Stimulated activated naive CD8-positive, alpha-beta T cell treated with anti-CD3 and anti-CD28 coated beads, Interleukin-15, Interleukin-2, amounts not matched to agents 100 ng/mL and 50 ng/mL, for 24 hours (primary cell): ENCODE results near the gene CAMKMT.
"Not testable (repeated sequence)": the region's sequence is repeated elsewhere in the genome, so short reads cannot be mapped to it uniquely, and the experiment has no call there.

Experiments
- H3K27ac Mint-ChIP-seq: one replicate; pipeline ENCODE4 v1.8.0; 2021; ENCODE audit warnings: mild to moderate bottlenecking, mixed read lengths
- H3K27me3 Mint-ChIP-seq: one replicate; pipeline ENCODE4 v1.8.0; 2021; ENCODE audit warnings: mixed read lengths
- H3K36me3 Mint-ChIP-seq: one replicate; pipeline ENCODE4 v1.8.0; 2021; ENCODE audit warnings: low read depth, mixed read lengths
- H3K4me1 Mint-ChIP-seq: one replicate; pipeline ENCODE4 v1.8.0; 2021; ENCODE audit warnings: low read depth, mixed read lengths
- H3K4me3 Mint-ChIP-seq: one replicate; pipeline ENCODE4 v1.8.0; 2021; ENCODE audit warnings: mild to moderate bottlenecking, mixed read lengths
- H3K9me3 Mint-ChIP-seq: one replicate; pipeline ENCODE4 v1.8.0; 2021; ENCODE audit warnings: mixed read lengths

Gene CAMKMT

DNA sequence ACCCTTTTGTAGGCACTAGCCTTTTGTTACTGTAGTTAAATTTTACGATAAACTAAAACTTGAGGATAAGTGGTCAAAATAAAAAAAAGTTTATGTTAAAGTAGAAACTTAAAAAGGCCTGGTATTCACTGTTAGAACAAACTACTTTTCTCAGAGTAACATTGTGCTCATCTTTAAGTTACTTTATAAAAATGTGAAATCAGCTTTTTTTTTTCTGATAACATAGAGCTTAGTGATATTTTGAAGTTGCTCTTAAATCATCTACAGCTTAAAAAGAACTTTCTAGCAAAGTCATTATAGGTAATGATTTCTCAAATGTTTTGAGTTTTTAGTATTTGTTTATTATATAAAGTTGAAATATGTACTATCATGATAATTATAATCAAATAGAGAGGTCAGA is 125.3 kb downstream of the CAMKMT start:
- no peaks in the 10 kb centered on the region for H3K27me3 Mint-ChIP-seq
- H3K9me3 Mint-ChIP-seq = no peaks in the 10 kb centered on the region
- H3K36me3 Mint-ChIP-seq = peaks cover 4% of the 10 kb centered on the region
- no peak overlapping the region for H3K27ac Mint-ChIP-seq
- no peaks in the 10 kb centered on the region for H3K4me1 Mint-ChIP-seq
- H3K4me3 Mint-ChIP-seq = no peak overlapping the region

DNA sequence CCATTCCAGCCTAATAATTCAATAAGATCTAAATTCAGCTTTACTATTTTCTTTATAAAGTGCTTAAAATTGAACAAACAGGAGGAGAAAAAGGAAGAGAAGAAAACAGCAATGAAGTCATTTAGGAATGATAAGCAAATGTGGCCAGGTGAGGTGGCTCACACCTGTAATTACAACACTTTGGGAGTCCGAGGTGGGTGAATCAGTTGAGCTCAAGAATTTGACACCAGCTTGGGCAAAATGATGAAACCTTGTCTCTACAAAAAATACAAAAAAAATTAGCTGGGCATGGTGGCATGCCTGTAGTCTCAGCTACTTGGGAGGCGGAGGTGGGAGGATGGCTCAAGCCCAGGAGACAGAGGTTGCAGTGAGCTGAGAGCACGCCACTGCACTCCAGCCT is 129.0 kb downstream of the CAMKMT start:
- Mint-ChIP-seq H3K4me1 (no peaks in the 10 kb centered on the region), H3K27me3 (no peaks in the 10 kb centered on the region), H3K9me3 (no peaks in the 10 kb centered on the region), H3K27ac (no peak overlapping the region), H3K36me3 (peaks cover 4% of the 10 kb centered on the region), H3K4me3 (no peak overlapping the region)

DNA sequence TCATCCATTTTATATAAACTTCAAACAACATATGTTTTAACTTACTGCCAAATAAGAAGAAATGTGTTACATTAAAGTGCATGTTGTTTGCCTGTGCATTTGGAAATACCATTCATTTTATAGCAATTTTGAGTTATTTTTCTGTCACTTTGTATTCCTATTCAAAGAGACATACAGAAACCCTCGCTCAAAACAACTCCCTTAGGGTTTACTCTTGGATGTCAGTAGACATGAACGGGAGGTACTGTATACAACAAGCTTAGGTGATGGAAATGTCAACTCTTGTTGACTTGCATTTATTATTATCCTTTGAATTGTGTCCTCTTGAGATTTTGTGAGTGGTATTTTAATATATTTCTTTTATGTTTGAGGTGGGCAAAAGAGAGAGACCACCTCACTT is 132.3 kb downstream of the CAMKMT start:
- Mint-ChIP-seq H3K4me3 (no peak overlapping the region), H3K4me1 (no peaks in the 10 kb centered on the region), H3K36me3 (peaks cover 4% of the 10 kb centered on the region), H3K9me3 (no peaks in the 10 kb centered on the region), H3K27me3 (no peaks in the 10 kb centered on the region), H3K27ac (no peak overlapping the region)

DNA sequence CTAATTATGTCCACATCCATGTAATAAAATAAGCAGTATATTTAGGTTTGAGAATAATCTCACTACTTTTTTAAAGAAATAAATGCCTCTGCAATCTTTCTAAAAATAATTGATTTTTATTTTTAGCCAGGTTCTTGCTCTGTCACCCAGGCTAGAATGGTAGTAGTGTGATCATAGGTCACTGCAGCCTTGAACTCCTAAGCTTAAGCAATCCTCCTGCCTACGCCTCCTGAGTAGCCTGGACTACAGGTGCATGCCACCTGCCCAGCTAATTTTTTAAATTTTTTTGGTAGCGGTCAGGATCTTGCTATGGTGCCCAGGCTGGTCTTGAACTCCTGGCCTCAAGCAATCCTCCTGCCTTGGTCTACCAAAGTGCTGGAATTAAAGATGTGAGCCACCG is 133.3 kb downstream of the CAMKMT start:
- Mint-ChIP-seq H3K27me3 (no peaks in the 10 kb centered on the region), H3K9me3 (no peaks in the 10 kb centered on the region), H3K27ac (no peak overlapping the region), H3K4me1 (no peaks in the 10 kb centered on the region), H3K4me3 (no peak overlapping the region), H3K36me3 (peaks cover 4% of the 10 kb centered on the region)

DNA sequence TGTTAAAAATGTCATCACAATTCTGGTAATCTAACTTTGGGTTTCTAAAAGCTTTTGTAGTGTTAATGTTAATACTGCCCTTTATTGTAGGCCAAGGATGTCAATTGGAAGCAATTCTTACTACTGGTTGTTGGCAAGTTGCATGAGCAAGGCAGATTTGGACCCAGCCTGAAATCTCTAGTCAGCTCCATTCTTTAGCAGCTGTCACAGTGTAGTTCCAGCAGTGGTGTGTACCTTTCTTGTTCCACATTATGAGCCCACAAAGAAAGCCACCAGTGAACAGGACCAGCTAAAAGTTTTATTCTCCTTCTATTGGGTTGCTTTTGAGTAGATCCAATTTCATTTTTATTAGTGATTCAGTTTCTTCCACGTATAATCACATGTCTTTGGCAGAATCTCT is 133.8 kb downstream of the CAMKMT start:
- no peak overlapping the region for H3K27ac Mint-ChIP-seq

DNA sequence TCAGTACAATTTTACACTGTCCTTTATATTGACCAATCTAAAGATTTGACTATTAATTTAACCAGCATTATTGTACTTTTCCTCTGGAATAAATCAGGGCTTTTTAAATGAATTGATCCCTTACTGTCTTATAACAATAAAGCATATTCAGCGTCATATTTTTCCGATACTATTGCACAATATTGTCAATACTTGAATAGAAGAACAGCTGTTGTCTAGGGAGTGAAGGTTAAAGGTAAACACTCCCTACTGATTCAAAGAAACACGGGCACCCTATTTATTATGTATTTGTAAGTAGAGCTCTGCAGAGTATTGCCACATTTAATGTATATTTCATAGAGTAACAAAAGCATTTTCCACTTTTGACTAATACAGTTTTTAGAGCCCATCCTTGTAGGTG is 134.4 kb downstream of the CAMKMT start:
- Mint-ChIP-seq H3K27me3 (no peaks in the 10 kb centered on the region), H3K27ac (no peak overlapping the region), H3K4me3 (no peak overlapping the region), H3K9me3 (no peaks in the 10 kb centered on the region), H3K36me3 (no peaks in the 10 kb centered on the region), H3K4me1 (no peaks in the 10 kb centered on the region)

More for the DNA sequence above, 133.8 kb downstream of the CAMKMT start:
- Mint-ChIP-seq H3K36me3 (peaks cover 2% of the 10 kb centered on the region), H3K4me1 (no peaks in the 10 kb centered on the region), H3K27me3 (no peaks in the 10 kb centered on the region), H3K4me3 (no peak overlapping the region), H3K9me3 (no peaks in the 10 kb centered on the region)

DNA sequence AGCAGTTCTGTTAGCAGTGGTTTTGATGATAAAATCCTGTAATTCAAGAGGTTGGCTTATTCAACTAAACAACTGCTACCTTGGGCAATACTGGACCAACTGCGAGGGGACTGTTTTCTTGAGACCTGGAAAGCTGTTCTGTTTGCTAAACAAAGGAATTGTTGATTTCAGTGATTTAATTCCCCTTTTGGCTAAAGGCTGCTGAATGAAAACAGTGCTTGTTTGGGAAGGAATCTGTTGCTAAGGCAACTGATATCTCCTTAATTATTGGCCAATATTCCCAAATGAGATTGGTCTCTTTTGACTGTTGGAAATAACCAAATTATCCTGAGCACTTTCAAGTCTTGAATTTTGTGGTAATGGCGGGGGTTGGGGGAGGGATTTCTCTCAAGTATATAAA is 136.8 kb downstream of the CAMKMT start:
- no peak overlapping the region for H3K4me3 Mint-ChIP-seq
- no peaks in the 10 kb centered on the region for H3K27me3 Mint-ChIP-seq
- H3K27ac Mint-ChIP-seq = no peak overlapping the region
- no peaks in the 10 kb centered on the region for H3K9me3 Mint-ChIP-seq
- no peaks in the 10 kb centered on the region for H3K4me1 Mint-ChIP-seq
- H3K36me3 Mint-ChIP-seq = peaks cover 4% of the 10 kb centered on the region

DNA sequence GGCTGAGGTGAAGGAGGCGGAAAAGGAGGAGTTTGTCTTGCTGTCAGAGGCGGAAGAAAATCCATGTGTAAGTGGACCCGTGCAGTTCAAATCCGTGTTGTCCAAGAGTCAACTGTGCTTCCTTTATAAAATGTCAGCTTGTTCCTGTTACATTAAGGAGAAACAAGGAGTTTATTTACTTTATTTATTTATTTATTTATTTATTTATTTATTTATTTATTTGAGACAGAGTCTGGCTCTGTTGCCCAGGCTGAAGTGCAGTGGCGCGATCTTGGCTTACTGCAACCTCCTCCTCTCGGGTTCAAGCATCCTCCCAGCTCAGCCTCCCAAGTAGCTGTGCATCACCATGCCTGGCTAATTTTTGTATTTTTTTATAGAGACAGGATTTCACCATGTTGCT is 143.9 kb downstream of the CAMKMT start:
- H3K27ac Mint-ChIP-seq, H3K9me3 Mint-ChIP-seq, H3K4me3 Mint-ChIP-seq, H3K4me1 Mint-ChIP-seq, H3K27me3 Mint-ChIP-seq: not testable (repeated sequence)
- H3K36me3 Mint-ChIP-seq = peaks cover 13% of the 10 kb centered on the region

DNA sequence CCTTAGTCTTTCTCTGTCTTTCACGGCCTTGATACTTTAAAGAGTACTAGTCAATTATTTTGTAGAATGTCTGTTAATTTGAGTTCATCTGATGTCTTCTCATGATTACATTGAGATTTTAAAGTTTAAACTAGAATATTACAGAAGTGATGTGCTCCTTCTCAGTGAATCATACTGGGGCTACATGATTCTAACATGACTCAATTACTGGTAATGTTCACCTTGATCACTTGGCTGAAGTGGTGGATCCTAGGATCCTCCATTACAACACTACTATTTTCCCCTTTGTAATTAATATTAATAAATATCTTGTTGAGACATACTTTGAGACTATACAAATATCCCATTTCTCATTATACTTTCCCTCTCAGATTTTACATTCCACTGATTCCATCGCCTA is 148.5 kb downstream of the CAMKMT start:
- H3K4me1 Mint-ChIP-seq = no peaks in the 10 kb centered on the region

DNA sequence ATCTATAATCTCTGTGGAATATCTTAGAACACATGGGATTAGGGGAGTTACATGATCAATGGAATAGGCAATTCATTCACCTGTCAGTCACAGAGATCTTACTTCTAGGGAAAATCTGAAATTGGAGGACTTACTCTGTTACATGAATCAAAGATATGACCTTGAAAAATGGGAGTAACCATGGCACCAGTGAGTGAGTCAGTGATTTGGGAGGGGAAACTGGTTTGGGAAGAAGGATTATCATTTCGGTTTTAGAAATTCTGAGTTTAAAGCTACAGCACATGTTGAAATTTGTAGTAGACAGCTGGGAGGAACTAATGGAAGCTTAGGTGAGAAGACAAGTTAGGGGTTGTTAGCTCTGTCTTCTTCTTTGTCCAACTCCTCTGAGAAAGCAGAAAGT is 153.7 kb downstream of the CAMKMT start:
- Mint-ChIP-seq H3K4me3 (no peak overlapping the region), H3K27ac (no peak overlapping the region), H3K9me3 (peaks cover 10% of the 10 kb centered on the region), H3K36me3 (peaks cover 16% of the 10 kb centered on the region), H3K4me1 (no peaks in the 10 kb centered on the region), H3K27me3 (no peaks in the 10 kb centered on the region)

More for the DNA sequence above, 148.5 kb downstream of the CAMKMT start:
- no peaks in the 10 kb centered on the region for H3K27me3 Mint-ChIP-seq
- H3K36me3 Mint-ChIP-seq = peaks cover 10% of the 10 kb centered on the region
- H3K9me3 Mint-ChIP-seq = no peaks in the 10 kb centered on the region
- H3K4me3 Mint-ChIP-seq = no peak overlapping the region
- H3K27ac Mint-ChIP-seq = no peak overlapping the region

DNA sequence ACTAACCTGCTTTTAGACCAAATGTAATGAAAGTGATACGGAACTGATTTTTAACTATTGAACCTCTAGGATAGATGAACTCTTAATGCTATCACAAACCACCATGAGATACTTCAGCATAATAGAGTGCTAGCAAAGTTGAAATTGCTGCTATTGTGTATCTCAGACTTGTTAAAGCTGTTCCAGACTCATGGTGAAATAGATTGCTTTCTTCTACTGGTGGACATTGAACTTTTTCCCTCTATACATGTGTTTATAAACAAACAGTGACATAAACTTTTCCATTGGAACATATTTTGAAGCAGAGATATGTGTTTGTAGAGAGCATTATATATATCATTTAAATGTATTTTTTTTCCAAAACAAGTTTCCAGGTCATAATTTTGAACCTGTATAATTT is 157.3 kb downstream of the CAMKMT start:
- Mint-ChIP-seq H3K4me3 (no peak overlapping the region), H3K27ac (no peak overlapping the region), H3K27me3 (no peaks in the 10 kb centered on the region), H3K9me3 (peaks cover 15% of the 10 kb centered on the region), H3K4me1 (no peaks in the 10 kb centered on the region), H3K36me3 (peaks cover 35% of the 10 kb centered on the region)

DNA sequence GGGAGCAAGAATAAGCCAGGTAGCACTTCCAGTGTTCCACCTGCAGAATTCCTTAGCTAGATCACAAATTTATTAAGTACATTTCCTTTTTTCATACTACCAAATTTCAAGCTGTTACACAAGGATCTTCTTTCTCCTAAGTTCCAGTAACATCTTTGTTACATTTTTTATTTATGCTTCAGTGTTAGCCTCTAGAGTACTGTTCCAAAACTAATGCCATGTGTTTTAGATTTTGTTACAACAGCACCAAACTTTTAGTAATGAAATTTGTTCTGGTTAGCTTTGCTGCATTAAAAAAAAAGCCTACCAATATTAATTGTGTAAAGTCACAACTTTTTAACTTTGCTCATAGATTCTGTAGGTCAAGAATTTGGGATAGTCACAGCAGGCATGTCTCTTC is 161.1 kb downstream of the CAMKMT start:
- peaks cover 20% of the 10 kb centered on the region for H3K9me3 Mint-ChIP-seq
- no peaks in the 10 kb centered on the region for H3K27me3 Mint-ChIP-seq
- no peak overlapping the region for H3K4me3 Mint-ChIP-seq
- H3K36me3 Mint-ChIP-seq = peaks cover 35% of the 10 kb centered on the region
- no peaks in the 10 kb centered on the region for H3K4me1 Mint-ChIP-seq
- no peak overlapping the region for H3K27ac Mint-ChIP-seq

DNA sequence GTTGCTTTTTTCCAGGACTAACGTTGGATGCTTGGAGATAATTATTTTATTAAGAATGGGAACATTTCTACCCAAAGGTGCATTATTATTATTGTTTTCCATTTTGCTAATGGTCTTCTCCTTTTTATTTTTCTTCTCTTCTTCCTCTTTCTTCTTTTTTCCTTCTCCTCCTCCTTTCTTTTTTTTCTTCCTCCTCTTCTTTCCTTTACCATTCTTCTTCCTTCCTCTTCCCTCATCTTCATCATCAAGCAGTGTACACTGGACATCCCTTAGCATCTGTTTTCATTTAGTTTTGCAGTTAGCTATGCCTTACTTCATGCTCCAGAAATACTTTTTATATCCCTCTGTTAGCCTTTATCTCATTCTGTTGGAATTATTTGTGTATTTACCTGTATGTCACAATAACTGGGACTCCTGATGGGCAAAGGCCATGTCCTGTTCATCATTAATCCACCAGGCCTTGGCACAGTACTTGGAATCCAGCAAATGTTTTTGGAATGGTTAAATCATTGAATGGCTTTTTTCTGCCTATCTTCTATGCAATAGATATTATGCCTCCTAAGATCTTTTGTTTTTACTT is 162.7 kb downstream of the CAMKMT start:
- Mint-ChIP-seq H3K4me1 (no peaks in the 10 kb centered on the region), H3K36me3 (peaks cover 28% of the 10 kb centered on the region), H3K27ac (no peak overlapping the region), H3K4me3 (no peak overlapping the region), H3K9me3 (peaks cover 15% of the 10 kb centered on the region), H3K27me3 (no peaks in the 10 kb centered on the region)

DNA sequence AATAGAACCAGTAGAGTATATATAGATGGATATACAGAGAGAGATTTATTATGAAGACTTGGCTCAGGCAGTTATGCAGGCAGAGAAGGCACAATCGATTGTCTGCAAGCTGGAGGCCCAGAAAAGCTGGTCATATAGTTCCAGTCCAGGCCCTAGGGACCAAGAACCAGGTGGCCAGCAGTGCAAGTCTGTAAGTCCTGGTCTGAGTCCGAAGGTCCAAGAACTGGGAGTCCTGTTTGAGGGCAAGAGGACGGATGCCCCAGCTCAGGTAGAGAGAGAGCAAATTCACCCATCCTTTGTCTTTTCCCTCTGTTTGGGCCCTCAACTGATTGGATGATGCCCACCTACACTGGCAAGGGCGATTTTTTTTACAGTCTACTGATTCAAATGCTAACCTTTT is 164.6 kb downstream of the CAMKMT start:
- H3K27ac Mint-ChIP-seq = no peak overlapping the region
- H3K27me3 Mint-ChIP-seq = no peaks in the 10 kb centered on the region
- peaks cover 17% of the 10 kb centered on the region for H3K36me3 Mint-ChIP-seq
- peaks cover 5% of the 10 kb centered on the region for H3K9me3 Mint-ChIP-seq
- H3K4me3 Mint-ChIP-seq = no peak overlapping the region
- H3K4me1 Mint-ChIP-seq = no peaks in the 10 kb centered on the region

DNA sequence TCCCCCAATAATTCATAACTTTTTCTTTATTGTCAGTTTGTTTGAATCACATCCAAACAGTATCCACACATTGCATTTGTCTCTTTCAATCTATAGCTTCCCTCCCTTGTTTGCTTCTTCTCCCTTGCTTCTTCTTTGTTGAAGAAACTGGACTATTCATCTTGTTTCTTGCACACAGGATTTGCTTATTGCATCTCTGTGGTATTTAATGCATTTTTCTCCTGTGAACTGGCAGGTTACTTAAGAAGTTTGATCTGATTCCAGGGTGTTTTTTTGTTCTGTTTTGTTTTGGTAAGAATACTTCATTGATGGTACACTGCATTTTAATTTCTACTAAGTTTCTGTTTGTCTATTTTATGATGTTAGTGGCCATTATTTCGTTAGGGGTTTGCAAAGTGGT is 166.8 kb downstream of the CAMKMT start:
- H3K4me1 Mint-ChIP-seq = no peaks in the 10 kb centered on the region
- H3K27ac Mint-ChIP-seq = no peak overlapping the region
- no peaks in the 10 kb centered on the region for H3K27me3 Mint-ChIP-seq
- H3K36me3 Mint-ChIP-seq = peaks cover 16% of the 10 kb centered on the region
- peaks cover 7% of the 10 kb centered on the region for H3K9me3 Mint-ChIP-seq
- H3K4me3 Mint-ChIP-seq = no peak overlapping the region

DNA sequence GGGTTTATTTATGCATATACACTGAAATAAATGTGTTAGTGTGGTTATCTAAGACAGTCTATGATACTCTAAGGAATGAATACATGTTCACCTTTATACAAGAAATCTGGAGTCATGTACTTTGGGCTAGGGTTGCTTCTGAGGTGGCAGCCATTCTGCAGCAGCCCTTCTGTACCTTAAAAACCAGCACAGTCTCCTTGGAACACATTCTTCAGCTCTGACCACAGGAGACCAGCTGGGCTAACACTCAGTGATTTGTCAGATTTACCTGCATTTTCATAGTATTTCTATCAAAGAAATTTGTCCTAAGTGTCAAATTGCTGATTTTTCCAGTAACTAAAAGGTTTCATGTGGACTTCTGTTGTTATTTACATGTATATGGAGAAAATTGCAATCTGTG is 167.7 kb downstream of the CAMKMT start:
- Mint-ChIP-seq H3K27me3 (no peaks in the 10 kb centered on the region), H3K4me3 (no peak overlapping the region), H3K9me3 (peaks cover 6% of the 10 kb centered on the region), H3K4me1 (no peaks in the 10 kb centered on the region), H3K27ac (no peak overlapping the region), H3K36me3 (peaks cover 16% of the 10 kb centered on the region)
